ENCODE data around the gene EGFL8. TPM values are rescaled to one million over a fixed set of nuclear protein-coding genes. Genes with fewer than 3 reads are reported as not detected.

Gene EGFL8
- total and polyA plus RNA-seq, 9 of the 15 experiments (the other 6 are each of a cell fraction or from before 2014, with no cell fraction given), result 2.2 to 47.4 (median 14.2) TPM

GRCh38 chr6:32190054-32190851, 25.9 kb downstream of the EGFL8 start, which contains the start of gene PBX2 (continued):
- no peak for TF ChIP-seq ZNF518B (CRISPR knock-in tag; IDR thresholded peaks at IDR 0.05)
- TF ChIP-seq, protein P1, sequence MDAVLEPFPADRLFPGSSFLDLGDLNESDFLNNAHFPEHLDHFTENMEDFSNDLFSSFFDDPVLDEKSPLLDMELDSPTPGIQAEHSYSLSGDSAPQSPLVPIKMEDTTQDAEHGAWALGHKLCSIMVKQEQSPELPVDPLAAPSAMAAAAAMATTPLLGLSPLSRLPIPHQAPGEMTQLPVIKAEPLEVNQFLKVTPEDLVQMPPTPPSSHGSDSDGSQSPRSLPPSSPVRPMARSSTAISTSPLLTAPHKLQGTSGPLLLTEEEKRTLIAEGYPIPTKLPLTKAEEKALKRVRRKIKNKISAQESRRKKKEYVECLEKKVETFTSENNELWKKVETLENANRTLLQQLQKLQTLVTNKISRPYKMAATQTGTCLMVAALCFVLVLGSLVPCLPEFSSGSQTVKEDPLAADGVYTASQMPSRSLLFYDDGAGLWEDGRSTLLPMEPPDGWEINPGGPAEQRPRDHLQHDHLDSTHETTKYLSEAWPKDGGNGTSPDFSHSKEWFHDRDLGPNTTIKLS (IDR thresholded peaks at IDR 0.05; ENCODE audit: borderline replicate concordance, low read depth), result no peak
- no peak for TF ChIP-seq NFE2 (IDR thresholded peaks at IDR 0.05; ENCODE audit: low read depth)
- TF ChIP-seq ZNF511 (CRISPR knock-in tag; IDR thresholded peaks at IDR 0.05), result no peak
- peak; percentile 96 for TF ChIP-seq GATAD2A (IDR thresholded peaks at IDR 0.05)
- no peak for TF ChIP-seq SOX6 (IDR thresholded peaks at IDR 0.05)
- peak; percentile 14 for TF ChIP-seq KDM5B (IDR thresholded peaks at IDR 0.05; ENCODE audit: insufficient replicate concordance, low read depth, low read length)
- TF ChIP-seq, protein P2, sequence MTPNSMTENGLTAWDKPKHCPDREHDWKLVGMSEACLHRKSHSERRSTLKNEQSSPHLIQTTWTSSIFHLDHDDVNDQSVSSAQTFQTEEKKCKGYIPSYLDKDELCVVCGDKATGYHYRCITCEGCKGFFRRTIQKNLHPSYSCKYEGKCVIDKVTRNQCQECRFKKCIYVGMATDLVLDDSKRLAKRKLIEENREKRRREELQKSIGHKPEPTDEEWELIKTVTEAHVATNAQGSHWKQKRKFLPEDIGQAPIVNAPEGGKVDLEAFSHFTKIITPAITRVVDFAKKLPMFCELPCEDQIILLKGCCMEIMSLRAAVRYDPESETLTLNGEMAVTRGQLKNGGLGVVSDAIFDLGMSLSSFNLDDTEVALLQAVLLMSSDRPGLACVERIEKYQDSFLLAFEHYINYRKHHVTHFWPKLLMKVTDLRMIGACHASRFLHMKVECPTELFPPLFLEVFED (CRISPR knock-in tag; conservative IDR thresholded peaks at IDR 0.05), result peak; percentile 95
- no peak for TF ChIP-seq ZKSCAN1 (IDR thresholded peaks at IDR 0.05; ENCODE audit: low read depth, low read length)
- TF ChIP-seq, protein P3, sequence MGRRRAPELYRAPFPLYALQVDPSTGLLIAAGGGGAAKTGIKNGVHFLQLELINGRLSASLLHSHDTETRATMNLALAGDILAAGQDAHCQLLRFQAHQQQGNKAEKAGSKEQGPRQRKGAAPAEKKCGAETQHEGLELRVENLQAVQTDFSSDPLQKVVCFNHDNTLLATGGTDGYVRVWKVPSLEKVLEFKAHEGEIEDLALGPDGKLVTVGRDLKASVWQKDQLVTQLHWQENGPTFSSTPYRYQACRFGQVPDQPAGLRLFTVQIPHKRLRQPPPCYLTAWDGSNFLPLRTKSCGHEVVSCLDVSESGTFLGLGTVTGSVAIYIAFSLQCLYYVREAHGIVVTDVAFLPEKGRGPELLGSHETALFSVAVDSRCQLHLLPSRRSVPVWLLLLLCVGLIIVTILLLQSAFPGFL (CRISPR knock-in tag; IDR thresholded peaks at IDR 0.05), result no peak
- no peak for TF ChIP-seq STAG1 (CRISPR knock-in tag; IDR thresholded peaks at IDR 0.05; ENCODE audit: borderline replicate concordance)
- peak; percentile 37; the same call in 1 of the 2 replicates for TF ChIP-seq SMARCC2 (IDR thresholded peaks at IDR 0.05; ENCODE audit: low read depth)
- TF ChIP-seq PRDM10 (IDR thresholded peaks at IDR 0.05; ENCODE audit: partially characterized antibody), result peak; percentile 54
- no peak for TF ChIP-seq ZNF133 (CRISPR knock-in tag; IDR thresholded peaks at IDR 0.05)
- peak; percentile 53; the same call in 1 of the 2 replicates for TF ChIP-seq TRIM28 (IDR thresholded peaks at IDR 0.05)

Measured in K562 (cell line).